NCI-H226 (cell line): ENCODE measurements around the gene CD74.
"Not testable (repeated sequence)": the region's sequence is repeated elsewhere in the genome, so short reads cannot be mapped to it uniquely, and the experiment has no call there.

Experiments used
- DNase-seq: peaks from one replicate; pipeline ENCODE4 v3.0.0-alpha.2; 2015

CD74 gene

DNA sequence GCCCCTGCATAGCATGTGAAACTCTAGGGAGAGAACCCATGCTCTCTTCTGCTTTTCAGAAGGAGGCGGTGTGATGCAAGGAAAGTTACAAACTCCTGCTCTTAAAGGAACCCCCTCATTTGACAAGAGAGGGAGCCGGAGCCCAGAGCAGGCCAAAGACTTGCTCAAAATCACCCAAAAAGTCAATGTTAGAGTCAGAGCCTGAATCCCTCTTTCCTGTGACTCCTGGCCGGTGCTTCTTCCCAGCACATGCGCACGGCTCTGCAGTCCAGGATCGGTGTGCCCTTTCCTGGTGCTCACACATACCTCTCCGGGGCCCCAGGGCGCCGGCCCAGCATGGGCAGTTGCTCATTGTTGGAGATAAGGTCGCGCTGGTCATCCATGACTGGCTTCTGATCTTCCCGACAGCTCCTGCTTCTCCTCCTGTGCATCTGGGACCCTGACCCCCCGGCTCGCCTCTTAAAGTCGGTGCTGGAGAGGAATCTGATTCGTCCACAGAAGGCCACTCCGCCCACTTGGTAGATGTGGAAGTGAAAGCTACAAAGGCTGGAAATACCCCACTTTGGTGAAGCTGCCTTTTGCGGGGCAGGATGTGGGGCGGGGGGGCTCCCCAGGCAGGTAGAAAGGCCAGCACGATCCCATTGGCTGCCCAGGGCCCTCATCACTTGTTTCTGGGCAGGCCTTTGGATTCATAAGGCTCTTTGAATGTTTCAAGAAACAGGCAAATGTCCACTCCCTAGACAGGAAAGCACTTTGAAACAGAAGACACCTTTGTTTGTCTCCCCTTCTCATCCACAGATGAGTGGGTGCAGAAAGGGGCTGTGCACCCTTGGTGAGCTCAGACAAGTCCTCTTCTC is at the start of gene CD74:
CD74 (minus strand) TSS at position 592 of the 857 bp plus-strand sequence; CDS start at position 431, 161 bp downstream.
- DNase-seq = peak; percentile 64

DNA sequence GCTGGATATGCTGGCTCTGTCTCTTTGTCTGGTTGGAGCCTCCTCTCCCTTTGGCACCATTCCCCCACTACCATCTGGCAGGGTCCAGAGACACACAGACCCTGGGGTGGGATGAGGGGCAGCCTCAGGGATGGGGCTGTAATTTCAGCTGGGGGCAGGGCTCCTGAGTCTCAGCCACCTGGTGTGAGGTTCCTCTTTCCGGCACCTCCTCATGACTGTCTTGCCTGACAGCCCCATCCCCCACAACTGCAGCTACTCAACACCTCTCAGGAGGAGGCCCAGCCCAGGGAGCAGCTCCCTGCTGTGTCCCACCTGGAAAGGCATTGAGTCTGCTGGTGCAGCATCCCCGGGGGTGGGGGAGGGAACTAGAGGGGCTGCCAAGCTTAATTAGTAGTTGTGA is 48.5 kb upstream of the CD74 start:
- DNase-seq = no peak

DNA sequence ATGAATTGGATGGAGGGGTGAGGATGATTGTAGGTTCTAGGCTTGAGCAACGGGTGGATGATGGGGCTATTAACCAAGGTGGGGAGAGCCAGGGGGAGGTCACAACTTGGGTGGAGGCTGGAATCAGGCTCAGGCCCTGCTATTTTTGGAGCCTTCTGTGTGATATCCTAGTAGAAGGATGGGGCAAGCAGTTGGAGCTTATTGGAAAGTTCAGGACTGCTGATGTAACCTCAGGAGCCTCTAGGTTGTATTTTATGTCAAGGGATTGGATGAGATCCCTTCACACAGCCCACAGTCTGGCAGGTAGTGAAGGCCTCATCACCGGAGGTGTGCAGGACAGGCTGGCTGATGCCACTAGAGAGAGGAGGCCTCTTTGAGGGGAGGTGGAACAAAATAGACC is 48.1 kb upstream of the CD74 start:
- no peak for DNase-seq

DNA sequence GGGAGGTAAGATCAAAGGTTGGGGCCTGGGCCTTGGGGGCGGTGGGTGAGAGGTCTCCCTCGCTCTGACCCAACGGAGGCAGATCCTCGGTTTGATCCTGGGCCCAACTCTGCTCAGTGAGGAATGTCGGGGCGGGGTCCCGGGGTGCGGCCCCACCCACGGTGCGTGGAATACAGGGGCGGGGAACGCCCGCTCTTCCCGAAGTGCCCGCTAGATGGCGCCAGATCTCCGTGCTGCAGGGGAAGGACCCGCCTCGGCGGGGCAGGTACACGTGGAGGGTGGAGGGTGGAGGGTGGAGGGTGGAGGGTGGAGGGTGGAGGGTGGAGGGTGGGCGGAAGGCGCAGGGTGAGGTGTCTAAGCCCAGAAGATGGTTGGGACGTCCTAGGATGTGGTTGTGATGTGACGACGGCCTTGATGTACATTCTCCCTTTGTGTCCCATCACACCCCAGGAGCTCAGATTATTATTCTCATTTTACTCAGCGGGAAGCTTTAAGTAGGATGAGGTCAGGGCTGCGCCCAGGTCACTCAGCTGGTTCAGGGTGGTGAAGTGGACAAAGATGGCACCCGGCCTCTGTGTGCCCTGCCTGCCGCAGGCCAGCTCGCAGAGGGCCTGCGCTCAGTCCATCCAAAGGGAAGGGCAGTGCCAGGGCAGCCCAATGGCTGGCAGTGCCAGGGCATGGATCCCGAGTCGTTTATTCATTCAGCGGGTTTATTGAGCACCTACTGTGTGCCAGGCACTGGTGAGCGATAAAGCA is 46.3 kb upstream of the CD74 start:
- DNase-seq = peak; percentile 65

DNA sequence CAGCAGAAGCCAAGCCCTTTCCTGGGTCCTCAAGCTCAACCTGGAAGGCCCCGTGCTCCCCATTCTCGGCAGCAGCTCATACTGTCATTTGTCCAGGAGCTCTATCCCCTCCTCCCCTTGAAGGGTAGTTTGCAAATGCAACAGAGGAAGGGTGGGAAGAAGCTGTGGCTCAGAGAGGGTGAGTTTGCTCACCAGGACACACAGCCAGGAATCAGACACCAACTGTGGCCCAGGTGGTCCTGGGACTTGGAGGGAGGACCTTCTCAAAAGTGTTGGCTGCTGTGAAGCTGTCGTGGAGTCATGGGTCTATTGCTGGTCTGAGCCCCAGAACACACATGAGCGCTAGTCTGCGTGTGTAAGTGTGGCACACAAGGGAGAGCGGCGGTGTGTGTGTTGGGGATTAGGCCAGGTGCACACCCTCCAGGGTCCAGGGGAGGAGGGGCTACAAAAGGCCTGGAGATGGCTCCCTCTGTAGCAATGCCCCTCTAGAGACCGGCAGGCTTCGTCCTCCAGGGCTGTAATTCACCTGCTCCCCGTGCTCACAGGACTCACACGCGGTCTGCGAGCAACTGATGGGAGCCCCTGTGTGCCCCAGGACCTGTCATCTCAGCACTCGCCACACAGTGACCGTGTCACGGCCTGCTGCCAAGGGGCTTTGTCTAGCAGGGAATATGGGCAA is 45.0 kb upstream of the CD74 start:
- no peak for DNase-seq

DNA sequence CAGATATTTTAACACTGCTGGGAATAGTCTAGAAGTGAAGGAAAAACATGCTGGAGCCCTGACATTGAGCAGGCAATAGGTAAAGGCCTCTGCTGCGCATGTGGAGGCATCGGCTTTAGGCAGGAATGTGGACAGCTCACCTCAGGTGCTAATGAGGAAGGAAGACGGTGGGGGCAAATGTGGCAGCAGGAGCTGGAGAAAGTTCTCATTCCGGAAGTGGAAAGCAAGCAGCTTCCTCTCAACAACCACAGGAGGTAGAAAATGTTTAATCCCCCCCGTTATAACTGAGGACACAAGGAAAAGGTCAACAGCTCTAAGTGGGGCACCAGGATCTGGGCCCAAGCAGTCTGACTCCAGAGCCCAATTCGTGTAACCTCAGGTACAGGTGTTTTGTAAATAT is 44.4 kb upstream of the CD74 start:
- no peak for DNase-seq

DNA sequence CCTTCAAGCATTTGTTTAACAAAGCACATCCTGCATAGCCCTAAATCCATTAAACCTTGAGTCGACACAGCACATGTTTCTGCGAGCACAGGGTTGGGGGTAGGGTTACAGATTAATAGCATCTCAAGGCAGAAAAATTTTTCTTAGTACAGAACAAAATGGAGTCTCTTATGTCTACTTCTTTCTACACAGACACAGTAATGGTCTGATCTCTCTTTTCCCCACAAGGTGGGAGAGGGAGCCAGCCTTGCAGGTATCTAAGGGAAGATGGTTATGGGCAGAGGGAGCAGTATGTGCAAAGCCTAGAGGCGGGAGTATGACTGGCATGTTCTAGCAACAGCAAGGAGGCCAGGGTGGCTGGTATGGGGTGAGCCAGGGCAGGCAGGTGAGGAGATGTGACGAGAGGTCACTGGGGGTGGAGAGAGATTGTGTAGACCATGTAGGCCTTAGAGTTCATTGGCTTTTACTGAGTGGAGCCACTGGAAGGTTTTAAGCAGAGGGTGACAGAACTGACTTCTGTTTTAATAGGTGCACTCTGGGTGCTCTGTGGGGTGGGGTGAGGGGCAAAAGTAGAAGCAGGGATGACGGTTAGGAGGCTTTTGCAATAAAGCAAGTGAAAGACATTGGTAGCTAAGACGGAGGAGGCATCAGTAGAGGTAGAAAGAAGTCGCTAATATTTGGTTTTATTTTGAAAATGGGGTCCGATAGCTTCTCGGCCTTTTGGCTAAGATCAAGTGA is 42.0 kb upstream of the CD74 start:
- no peak for DNase-seq

DNA sequence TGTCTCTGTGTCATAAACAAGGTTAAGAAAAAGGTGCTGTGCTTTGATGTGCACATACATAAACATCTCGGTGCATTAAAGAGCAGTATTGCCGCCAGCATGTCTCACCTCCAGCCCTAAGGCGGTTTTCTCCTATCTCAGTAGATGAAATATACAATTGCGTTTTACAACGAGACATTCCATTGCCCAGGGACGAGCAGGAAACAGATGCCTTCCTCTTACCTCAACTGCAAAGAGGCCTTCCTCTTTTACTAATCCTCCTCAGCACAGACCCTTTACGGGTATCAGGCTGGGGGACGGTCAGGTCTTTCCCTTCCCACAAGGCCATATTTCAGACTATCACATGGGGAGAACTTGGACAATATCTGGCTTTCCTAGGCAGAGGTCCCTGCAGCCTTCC is 41.3 kb upstream of the CD74 start:
- DNase-seq = not testable (repeated sequence)

DNA sequence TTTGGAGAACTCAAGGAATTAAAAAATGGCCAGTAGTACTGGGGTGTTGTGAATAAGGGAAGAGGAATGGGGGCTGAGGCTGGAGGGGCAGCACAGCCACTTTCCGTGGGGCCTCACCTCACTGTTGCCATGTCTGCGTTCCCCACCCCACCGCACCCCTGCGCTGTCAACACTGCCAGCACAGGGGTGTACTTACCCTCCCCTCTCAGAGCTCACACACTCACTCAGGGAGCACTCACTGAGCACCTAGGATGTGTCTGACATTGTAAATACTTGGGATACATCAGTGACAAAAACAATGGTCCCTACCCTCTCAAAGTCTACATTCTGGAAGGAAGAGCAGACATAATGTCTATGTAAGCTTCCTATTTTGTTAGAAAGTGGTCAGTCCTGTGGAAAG is 40.2 kb upstream of the CD74 start:
- DNase-seq = no peak

DNA sequence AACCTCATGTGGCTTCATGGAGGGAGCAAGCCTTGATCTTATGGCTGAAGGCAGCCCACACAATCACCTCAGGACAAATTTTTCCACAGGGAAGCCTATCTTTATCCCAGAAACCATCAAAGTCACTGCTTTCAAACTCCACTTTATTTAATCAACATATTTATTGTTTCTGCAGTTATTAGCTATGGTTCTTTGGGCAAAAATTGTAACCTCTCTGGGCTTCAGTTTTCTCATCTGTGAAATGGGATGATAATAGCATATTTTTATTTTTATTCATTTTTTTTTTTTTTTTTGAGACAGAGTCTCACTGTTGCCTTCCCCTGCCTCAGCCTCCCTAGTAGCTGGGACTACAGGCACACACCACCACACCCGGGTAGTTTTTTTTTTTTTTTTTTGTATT is 38.9 kb upstream of the CD74 start:
- no peak for DNase-seq

DNA sequence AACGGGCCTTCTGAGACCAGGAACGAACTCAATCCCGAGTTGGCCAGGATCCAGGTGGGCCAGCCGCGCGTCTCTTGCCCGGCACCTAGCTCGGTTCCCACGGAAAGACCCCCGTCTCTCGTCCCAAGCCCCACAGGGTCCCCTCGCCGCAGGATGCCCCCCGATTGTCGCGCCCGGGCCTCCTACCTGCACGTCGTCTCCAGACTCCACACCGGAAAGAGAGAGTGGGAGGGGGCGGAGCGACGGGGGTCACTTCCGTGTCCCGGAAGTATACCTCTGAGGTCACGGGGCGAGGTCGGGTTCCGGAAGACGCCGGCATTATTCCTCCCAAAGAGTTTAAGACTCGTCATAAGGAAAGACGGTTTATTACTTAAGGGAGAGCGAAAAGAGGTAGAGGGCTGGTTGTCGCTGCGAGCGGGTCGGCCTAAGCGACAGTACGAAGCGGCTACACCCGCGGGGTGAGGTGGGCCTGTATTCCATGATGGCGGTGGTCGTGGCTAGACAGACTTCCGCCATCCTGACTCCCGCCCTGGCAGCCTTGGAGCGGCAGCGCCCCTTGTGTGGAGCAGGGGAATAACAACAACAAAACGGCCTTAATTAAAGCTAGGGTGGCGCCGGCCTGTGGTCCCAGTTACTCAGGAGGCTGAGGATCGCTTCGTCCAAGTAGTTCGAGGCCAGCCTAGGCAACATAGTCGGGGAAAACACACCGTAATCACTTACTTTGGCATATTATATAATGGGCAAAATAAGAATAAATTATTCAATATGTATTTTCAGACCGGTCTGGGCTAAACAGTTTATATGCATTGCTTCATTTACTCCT is 37.0 kb upstream of the CD74 start, which contains the start of gene RPS14:
RPS14 (minus strand) TSS at position 223 of the 823 bp plus-strand sequence. CDS start 2,006 bp downstream, outside the sequence.
- peak; percentile 83 for DNase-seq

DNA sequence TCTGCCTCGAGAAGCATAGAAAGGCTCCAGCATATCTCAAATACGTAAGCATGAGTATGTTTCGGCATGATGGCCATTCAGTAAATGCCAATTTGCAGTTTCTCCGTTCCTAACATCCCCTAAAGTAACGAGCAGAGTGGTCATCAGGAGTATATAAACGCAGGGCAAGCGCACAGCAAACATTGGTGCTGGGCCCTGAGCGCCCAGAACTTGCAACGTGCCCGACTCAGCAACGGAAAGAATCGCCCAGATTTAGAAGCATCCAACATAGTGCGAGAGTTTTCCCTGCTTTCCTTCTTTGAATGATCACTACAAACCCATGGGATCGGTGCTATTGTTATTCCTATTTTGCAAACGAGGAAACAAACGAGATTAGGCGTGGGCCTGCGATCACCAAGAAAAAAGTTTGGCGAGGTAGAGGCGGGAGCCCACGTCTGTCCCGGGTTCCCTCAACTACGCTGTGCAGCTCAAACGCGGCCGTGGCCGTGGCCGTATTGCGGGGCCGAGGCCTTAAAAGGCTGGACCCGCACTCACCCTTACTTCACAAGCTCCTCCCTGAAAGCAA is 36.3 kb upstream of the CD74 start:
- no peak for DNase-seq

DNA sequence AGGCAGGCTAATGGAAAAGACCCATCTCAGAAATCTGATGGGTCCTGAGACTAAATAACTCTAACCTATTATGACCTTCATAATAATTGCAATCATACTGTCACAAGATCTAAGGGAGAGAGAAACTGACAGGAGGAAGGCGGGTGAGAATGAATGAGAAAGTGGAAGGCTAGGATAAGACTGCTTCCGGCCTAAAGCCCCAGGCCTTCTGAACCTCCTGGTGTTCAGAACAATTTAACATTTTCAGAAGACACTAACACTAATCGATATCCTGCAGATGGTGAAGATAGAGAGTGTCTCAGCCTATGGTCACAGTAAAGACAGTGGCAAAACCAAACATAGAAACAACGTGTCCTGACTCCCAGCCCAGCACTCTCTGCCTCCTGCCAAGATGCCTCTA is 35.6 kb upstream of the CD74 start:
- DNase-seq = no peak

DNA sequence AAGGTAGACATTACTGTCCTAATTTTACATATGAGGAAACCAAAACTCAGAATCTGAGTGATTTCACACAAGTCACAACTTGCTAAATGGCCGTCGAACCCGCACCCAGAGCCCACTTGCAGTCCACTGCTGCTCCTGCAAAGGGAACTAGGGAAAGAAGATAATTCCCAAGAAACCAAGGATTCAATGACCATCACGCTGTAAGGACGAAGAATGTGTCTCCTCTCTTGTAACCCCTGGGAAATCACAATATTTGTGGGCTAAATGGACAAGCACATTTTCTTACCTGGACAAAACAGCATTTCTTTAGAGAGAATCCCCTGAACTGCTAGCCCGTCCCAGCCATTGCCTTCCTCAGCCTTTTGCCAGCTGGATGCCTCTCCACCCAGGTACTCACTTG is 34.5 kb upstream of the CD74 start:
- no peak for DNase-seq

DNA sequence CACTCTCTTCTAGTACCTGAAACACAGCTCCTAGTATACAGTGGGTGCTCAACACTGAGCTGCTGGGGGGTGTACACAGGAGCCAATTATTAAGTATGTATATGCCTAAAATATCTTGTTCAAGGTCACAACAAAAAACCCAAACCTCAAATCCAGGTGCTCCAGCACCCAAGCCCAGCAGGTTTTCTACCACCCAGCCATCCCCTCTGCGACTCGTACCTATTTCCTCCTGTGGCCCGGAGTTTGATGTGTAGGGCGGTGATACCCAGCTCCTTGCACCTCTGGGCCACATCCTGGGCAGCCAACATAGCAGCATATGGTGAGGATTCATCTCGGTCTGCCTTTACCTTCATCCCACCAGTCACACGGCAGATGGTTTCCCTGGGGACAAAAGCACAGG is 33.9 kb upstream of the CD74 start:
- DNase-seq = no peak

DNA sequence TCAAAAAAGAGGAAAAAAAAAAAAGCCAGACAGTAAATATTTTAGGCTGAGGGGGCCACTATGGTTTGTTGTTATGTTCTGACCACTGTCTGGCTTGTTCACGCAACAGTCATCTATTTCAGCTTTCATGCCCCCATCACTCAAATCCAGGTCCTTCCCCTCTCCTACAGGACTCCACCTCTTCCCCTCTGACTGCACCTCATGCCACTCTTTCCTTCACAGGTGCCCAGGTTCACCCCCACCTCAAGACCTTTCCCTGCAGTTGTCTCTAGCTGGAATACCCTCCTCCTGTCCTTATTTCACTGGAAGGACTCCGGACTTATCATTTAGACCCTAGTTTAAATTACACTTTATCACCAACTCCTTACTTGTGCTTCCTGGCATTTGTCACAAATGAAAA is 33.4 kb upstream of the CD74 start:
- no peak for DNase-seq

DNA sequence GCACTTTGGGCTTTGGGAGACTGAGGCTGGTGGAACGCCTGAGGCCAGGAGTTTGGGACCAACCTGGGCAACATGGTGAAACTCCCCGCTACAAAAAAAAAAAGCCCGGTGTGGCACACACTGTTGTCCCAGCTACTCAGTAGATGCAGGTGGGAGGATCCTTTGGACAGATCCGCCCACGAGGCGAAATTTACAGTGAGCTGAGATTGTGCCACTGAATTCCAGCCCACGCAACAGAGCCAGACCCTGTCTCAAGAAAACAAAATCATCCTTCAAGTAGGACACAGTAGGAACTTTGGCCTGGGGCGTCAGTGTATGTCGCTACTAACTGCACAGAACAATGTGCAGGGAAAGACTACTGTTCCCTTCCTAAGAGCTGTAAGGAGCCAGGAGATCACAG is 32.1 kb upstream of the CD74 start:
- DNase-seq = no peak

DNA sequence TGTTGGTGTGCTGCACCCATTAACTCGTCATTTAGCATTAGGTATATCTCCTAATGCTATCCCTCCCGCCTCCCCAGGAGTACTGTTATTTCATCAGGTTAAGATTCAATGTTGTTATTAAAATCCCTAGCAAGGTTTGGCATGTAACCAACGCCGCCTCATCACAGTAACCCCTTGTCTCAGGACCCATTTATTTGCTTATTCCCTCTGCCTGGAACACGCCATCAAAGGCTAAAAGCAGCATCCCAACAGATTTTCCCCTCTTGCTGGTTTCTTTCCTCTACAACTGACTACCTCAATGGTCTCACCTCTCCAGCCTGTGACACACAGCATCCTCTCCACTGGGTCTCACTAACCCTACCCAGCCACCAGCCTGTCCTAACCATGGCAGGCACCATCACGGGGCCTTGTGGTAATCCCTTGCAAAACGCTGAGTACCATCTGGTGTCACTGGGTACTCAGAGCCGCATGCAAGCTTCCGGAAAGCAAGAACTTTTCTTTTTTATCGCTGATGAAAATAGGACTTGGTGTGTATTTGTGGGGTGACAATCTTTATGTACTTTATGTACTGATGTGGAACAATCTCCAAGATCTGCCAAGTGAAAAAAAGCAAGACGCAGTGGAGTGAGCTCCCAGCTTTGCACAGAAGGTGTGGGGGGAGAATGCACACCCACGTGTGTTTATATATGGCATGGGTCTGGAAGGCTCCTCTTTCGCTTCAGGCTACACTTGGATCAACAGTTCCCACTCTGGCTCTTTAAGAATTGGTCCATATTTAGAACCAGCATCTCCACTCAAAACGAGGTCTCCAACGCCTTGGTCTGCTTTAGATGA is 30.7 kb upstream of the CD74 start:
- no peak for DNase-seq

DNA sequence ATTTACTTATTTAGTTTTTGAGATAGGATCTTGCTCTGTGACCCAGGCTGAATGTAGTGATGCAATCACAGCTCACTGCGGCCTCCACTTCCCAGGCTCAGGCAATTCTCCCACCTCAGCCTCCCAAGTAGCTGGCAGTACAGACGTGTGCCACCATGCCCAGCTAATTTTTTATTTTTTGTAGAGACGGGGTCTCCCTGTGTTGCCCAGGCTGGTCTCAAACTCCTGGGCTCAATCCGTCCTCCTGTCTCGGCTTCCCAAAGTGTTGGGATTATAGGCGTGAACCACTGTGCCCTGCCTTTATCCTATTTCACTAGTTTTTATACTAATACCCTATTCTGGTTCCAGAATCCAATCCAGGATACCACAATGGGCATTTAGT is 30.0 kb upstream of the CD74 start:
- DNase-seq = no peak

DNA sequence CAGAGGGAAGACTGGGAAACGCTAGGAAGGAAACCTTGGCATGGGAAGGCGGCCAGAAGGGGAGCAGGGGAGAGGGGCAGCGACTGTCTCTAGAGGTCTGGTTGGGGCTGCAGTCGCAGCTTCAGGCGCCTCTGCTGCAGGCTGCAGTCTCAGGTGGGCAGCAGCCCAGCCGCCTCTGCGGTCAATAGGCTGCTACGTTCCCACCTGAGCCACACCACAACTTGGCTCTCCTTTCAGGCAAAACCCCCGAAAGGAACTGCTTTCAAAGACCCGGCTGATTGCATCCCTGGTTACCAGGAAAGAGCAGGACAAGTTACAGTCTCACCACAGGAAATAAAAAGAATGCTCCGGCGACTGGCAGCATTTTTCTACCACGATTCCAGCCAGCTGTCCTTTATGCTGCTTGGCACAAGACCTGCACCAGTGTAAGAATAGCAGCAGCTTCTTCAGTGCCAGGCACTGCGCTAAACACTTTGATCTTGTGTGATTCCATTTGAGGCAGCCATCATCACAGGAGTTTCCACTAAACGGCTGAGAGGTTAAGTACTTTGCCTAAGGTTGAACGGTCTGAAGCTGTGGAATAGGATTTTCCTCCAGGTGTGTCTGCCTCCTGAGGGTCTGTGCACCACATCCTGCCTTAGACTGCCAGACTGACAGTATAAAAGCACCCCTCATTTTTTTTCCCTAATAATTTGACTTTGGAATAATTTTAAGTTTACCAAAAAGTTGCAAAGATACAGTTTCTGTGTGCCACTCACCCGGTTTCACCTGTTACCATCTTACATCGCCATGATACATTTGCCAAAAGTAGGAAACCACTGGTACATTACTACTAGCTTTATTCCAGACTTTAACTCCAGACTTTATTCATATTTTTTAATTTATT is 29.3 kb upstream of the CD74 start:
- no peak for DNase-seq
